ENCODE measurements around the gene NYAP2. TPM values are rescaled to one million over a fixed set of nuclear protein-coding genes. Genes with fewer than 3 reads are reported as not detected.

Gene NYAP2
- polyA plus RNA-seq, 1 donor from 2014 or later: not detected

- Mint-ChIP-seq H3K27ac (no peak overlapping the region), H3K4me3 (no peak overlapping the region), H3K36me3 (no peaks in the 10 kb centered on the region), H3K27me3 (no peaks in the 10 kb centered on the region), H3K9me3 (no peaks in the 10 kb centered on the region), H3K4me1 (peaks cover 0 to 4% (median 0%) of the 10 kb centered on the region in 3 donors)
These were observed 283.7 kb downstream of the NYAP2 start for GRCh38 chr2:225683258-225683657.

DNA sequence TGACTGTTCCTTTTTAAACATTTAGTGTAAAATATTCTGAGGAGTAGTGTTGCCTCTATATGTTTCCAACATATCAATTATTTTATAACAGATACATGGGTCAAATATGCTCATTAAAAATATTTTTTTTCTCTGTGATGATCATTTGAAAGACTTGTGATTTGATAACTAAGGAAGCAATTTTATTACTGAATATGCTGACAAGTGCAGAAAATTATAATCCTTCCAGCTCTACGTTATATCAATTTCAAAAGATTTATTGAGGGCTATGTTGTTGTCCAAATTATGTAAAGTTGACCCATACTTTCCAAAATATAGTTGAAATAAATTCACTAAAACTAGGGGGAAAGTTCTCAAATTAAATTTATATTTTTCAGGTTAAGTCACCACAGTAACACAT lies 290.6 kb downstream of the NYAP2 start:
- Mint-ChIP-seq H3K36me3 (no peaks in the 10 kb centered on the region), H3K27me3 (no peaks in the 10 kb centered on the region), H3K4me3 (no peak overlapping the region), H3K27ac (no peak overlapping the region), H3K4me1 (no peaks in the 10 kb centered on the region), H3K9me3 (no peaks in the 10 kb centered on the region)

DNA sequence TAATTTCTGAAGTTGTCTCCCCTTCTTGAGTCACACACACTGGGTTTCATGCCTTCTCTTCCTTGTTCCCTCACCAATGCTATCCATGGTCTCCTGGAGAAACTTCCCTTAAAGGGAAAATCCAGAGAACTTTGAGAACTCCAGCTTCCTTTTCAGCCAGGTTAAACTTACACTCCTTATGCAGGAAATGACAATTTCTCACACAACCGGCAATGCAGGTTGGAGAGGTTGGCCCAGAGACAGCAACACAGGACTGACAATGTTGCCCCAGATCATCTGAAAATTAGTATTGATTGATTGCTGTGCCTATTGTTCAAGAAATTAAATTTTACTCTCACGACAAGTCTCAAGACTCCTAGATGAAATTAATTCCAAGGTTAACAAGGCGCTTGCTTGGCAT lies 292.2 kb downstream of the NYAP2 start:
- Mint-ChIP-seq H3K27ac (peak overlapping the region in 1 of 3 donors; percentile 19), H3K4me1 (no peaks in the 10 kb centered on the region)

DNA sequence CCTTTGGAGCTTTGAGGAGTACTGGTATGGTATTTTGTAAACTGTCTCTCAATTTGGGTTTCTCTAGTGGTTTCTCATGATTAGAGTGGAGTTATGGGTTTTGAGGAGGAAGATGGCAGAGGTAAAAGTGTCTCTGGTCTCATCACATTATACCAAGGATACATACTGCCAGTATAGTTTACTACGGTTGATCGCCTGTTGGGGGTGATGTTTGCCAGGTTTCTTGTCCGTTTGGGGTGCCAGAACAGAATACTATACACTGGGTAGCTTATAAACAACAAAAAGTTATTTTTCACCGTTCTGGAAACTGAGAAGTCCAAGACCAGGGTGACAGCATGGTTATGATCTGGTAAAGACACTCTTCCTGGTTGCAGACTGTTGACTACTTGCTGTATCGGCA lies 293.7 kb downstream of the NYAP2 start:
- no peaks in the 10 kb centered on the region for H3K36me3 Mint-ChIP-seq
- no peak overlapping the region for H3K4me3 Mint-ChIP-seq
- no peaks in the 10 kb centered on the region for H3K9me3 Mint-ChIP-seq
- H3K4me1 Mint-ChIP-seq: no peaks in the 10 kb centered on the region
- no peak overlapping the region for H3K27ac Mint-ChIP-seq
- H3K27me3 Mint-ChIP-seq: no peaks in the 10 kb centered on the region

More for the DNA sequence above, 292.2 kb downstream of the NYAP2 start:
- Mint-ChIP-seq H3K9me3 (no peaks in the 10 kb centered on the region), H3K36me3 (no peaks in the 10 kb centered on the region), H3K4me3 (no peak overlapping the region), H3K27me3 (no peaks in the 10 kb centered on the region)

- no peak overlapping the region for H3K27ac Mint-ChIP-seq
- H3K36me3 Mint-ChIP-seq: no peaks in the 10 kb centered on the region
- H3K9me3 Mint-ChIP-seq: no peaks in the 10 kb centered on the region
- H3K4me3 Mint-ChIP-seq: no peak overlapping the region
- peaks cover 0 to 4% (median 0%) of the 10 kb centered on the region in 3 donors for H3K4me1 Mint-ChIP-seq
- no peaks in the 10 kb centered on the region for H3K27me3 Mint-ChIP-seq
These were observed 295.2 kb downstream of the NYAP2 start for GRCh38 chr2:225694664-225695063.

GRCh38 chr2:225697936-225698335 lies 298.4 kb downstream of the NYAP2 start:
- Mint-ChIP-seq H3K9me3 (no peaks in the 10 kb centered on the region), H3K36me3 (no peaks in the 10 kb centered on the region), H3K4me1 (peaks cover 0 to 4% (median 0%) of the 10 kb centered on the region in 3 donors), H3K27me3 (no peaks in the 10 kb centered on the region), H3K4me3 (no peak overlapping the region), H3K27ac (no peak overlapping the region)

All from IgD-negative memory B cell (primary cell).